MM.1S (cell line): ENCODE results near the gene BNIP3.

Source experiments
- CTCF ChIP-seq: fragments of 300-600 bp; sonication (generic); IDR thresholded peaks from 2 replicates; pipeline ENCODE4 v1.5.1; 2016; ENCODE audit warnings: antibody characterized with exemption, low read length, mixed read lengths
- EZH2phosphoT487 ChIP-seq: fragments of 300-600 bp; sonication (generic); IDR thresholded peaks from 2 replicates; pipeline ENCODE4 v1.6.1; 2018; ENCODE audit warnings: antibody characterized with exemption, low read length

DNA sequence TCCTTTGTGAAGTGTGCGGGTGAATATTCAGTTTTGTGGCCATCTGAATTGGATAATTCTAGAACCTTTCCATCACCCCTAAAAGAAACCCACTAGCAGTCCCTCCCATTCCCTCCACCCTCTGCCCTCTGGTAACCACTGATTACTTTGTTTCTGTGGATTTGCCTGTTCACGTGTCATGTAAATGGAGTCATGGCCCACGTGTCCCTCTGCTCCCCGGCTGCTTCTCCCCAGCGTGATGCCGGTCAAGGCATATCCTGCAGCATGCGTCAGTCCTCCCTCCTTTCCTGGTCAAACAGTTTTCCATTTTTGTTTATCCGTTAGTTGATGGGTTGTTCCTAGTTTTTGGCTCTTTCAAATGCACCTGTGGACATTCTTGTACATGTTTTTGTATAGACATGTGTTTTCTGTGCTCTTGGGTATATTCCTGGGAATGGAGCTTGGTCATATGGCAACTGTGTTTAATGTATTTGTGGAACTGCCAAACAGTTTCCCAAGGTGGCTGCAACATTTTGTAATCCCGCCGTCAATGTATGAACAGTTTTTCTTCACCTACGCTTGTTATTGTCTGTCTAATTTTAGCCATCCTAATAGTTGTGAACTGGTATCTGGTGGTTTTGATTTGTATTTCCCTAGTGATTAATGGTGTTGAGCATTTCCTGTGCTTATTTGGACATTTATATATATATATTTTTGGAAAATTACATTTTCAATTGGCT, 58.5 kb downstream of the BNIP3 start:
- TF ChIP-seq CTCF (no peak), EZH2phosphoT487 (no peak)
